ENCODE data around the gene SAMSN1. TPM values are rescaled to one million over a fixed set of nuclear protein-coding genes. Genes with fewer than 3 reads are reported as not detected.

The SAMSN1 gene
- total RNA-seq, 1 experiment from 2014 or later: 0.44 TPM

GRCh38 chr21:14554948-14555347 is 8.8 kb upstream of the SAMSN1 start:
- Histone ChIP-seq H3K27me3 (ENCODE audit: control insufficient read depth, insufficient read depth, low read length) (no peaks in the 10 kb centered on the region), H3K27ac (ENCODE audit: low read length) (no peak overlapping the region), H3K4me3 (ENCODE audit: low read depth in 2 of 2, low read length in 2 of 2) (no peak overlapping the region), H3K4me1 (ENCODE audit: control insufficient read depth, insufficient read depth, low read length) (no peaks in the 10 kb centered on the region), H3K36me3 (ENCODE audit: control insufficient read depth, insufficient read depth, low read length) (no peaks in the 10 kb centered on the region), H3K9me3 (ENCODE audit: control insufficient read depth, insufficient read depth, low read depth, low read length) (no peaks in the 10 kb centered on the region)
- intact Hi-C loops (cut with micrococcal nuclease; ENCODE audit: unreplicated experiment) (no loop called here), in situ Hi-C loops (cut with HindIII; ENCODE audit: low pct_unique_long_range_greater_than_20kb, low sequenced_read_pairs) (no loop called here)
- DNase-seq (ENCODE audit: low read depth, low spot score) (no peak), ATAC-seq (no peak)
- ChIA-PET POLR2A (no interaction called here), CTCF (no interaction called here)
- BruUV-seq (replicated peaks): no TSS peak
- TF ChIP-seq REST (IDR thresholded peaks at IDR 0.05; ENCODE audit: insufficient read depth in 1 of 2, low read depth in 2 of 2, low read length in 1 of 2) (no peak), POLR2AphosphoS5 (IDR thresholded peaks at IDR 0.05; ENCODE audit: low read depth, low read length) (no peak), CTCF (IDR thresholded peaks at IDR 0.05) (no peak), TCF7L2 (IDR thresholded peaks at IDR 0.05; ENCODE audit: low read depth, low read length) (no peak), SIN3A (IDR thresholded peaks at IDR 0.05; ENCODE audit: borderline replicate concordance, insufficient read depth, low read depth, low read length) (no peak)

GRCh38 chr21:14553422-14553821 is 7.3 kb upstream of the SAMSN1 start:
- H3K4me1 ChIP-seq (ENCODE audit: control insufficient read depth, insufficient read depth, low read length): no peaks in the 10 kb centered on the region
- TF ChIP-seq TCF7L2 (IDR thresholded peaks at IDR 0.05; ENCODE audit: low read depth, low read length): no peak
- H3K4me3 ChIP-seq (ENCODE audit: low read depth in 2 of 2, low read length in 2 of 2): no peak overlapping the region
- intact Hi-C loops (cut with micrococcal nuclease; ENCODE audit: unreplicated experiment): no loop called here
- H3K9me3 ChIP-seq (ENCODE audit: control insufficient read depth, insufficient read depth, low read depth, low read length): no peaks in the 10 kb centered on the region
- no TSS peak for BruUV-seq (replicated peaks)
- H3K27ac ChIP-seq (ENCODE audit: low read length): no peak overlapping the region
- ATAC-seq: no peak
- ChIA-PET POLR2A (no interaction called here), CTCF (no interaction called here)
- no peaks in the 10 kb centered on the region for H3K36me3 ChIP-seq (ENCODE audit: control insufficient read depth, insufficient read depth, low read length)
- no peak for DNase-seq (ENCODE audit: low read depth, low spot score)
- no peaks in the 10 kb centered on the region for H3K27me3 ChIP-seq (ENCODE audit: control insufficient read depth, insufficient read depth, low read length)
- in situ Hi-C loops (cut with HindIII; ENCODE audit: low pct_unique_long_range_greater_than_20kb, low sequenced_read_pairs): no loop called here

- DNase-seq (ENCODE audit: low read depth, low spot score) (no peak), ATAC-seq (no peak)
- Histone ChIP-seq H3K4me1 (ENCODE audit: control insufficient read depth, insufficient read depth, low read length) (no peaks in the 10 kb centered on the region), H3K27ac (ENCODE audit: low read length) (no peak overlapping the region), H3K9me3 (ENCODE audit: control insufficient read depth, insufficient read depth, low read depth, low read length) (no peaks in the 10 kb centered on the region), H3K4me3 (ENCODE audit: low read depth in 2 of 2, low read length in 2 of 2) (no peak overlapping the region), H3K36me3 (ENCODE audit: control insufficient read depth, insufficient read depth, low read length) (no peaks in the 10 kb centered on the region), H3K27me3 (ENCODE audit: control insufficient read depth, insufficient read depth, low read length) (no peaks in the 10 kb centered on the region)
- POLR2A ChIA-PET: no interaction called here
- intact Hi-C loops (cut with micrococcal nuclease; ENCODE audit: unreplicated experiment) (no loop called here), in situ Hi-C loops (cut with HindIII; ENCODE audit: low pct_unique_long_range_greater_than_20kb, low sequenced_read_pairs) (no loop called here)
- TF ChIP-seq REST (IDR thresholded peaks at IDR 0.05; ENCODE audit: insufficient read depth in 1 of 2, low read depth in 2 of 2, low read length in 1 of 2) (no peak), SIN3A (IDR thresholded peaks at IDR 0.05; ENCODE audit: borderline replicate concordance, insufficient read depth, low read depth, low read length) (no peak), TCF7L2 (IDR thresholded peaks at IDR 0.05; ENCODE audit: low read depth, low read length) (no peak), POLR2AphosphoS5 (IDR thresholded peaks at IDR 0.05; ENCODE audit: low read depth, low read length) (no peak), CTCF (IDR thresholded peaks at IDR 0.05) (no peak)
- CTCF ChIA-PET: no interaction called here
- BruUV-seq (replicated peaks): no TSS peak
Observed at GRCh38 chr21:14551741-14552140, 5.6 kb upstream of the SAMSN1 start.

Data from Panc1 (cell line).